ENCODE data around the gene TMEM239. TPM values are rescaled to one million over a fixed set of nuclear protein-coding genes. Genes with fewer than 3 reads are reported as not detected.

TMEM239 gene
- total and polyA plus RNA-seq, 8 donors, result not detected

DNA sequence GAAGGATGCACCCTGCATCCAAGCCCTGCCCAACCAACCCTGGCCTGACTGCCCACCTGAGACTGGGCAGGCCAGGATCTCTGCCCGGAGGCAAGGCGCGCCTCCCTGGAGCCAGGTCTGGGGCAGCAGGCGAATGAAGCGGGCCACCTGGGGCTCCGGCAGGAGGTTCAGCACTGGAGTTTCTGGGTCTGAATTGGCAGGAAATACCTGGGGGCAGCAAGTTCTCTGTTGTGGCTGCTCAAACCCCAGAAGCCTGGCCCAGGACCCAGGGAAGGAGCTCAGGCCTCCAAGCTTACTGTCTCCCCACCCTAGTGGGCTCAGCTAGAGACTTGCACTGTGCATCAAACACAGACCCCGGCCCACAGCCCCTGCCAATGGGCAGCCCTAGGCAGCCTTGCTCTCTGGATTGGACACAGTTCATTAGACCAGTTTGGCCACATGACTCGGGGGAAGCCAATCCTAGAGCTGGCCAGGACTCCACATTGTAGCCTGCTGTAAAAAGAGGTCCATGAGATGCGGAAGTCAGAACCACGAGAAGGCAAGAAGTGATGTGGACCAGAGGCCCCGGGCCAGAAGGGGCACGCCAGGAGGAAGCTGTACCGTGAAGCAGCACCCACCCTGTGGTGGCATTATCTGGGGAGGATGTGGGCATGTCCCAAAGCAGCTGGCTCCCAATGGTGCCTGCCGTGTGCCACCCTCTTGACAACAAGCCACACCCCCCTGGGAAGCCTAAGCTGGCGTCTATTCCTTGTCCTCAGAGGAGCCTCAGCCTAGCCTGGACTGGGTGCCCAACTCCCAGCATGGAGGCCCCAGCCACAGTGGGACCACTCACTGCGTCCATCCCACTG is 18.8 kb upstream of the TMEM239 start:
- 75 to 79% methylated on average over 15 to 16 of the region's 16 CpGs for whole genome bisulfite sequencing, 2 donors
- H3K27me3 ChIP-seq, result peaks cover 0 to 7% (median 2%) of the 10 kb centered on the region in 4 donors
- no peak for FAIRE-seq

DNA sequence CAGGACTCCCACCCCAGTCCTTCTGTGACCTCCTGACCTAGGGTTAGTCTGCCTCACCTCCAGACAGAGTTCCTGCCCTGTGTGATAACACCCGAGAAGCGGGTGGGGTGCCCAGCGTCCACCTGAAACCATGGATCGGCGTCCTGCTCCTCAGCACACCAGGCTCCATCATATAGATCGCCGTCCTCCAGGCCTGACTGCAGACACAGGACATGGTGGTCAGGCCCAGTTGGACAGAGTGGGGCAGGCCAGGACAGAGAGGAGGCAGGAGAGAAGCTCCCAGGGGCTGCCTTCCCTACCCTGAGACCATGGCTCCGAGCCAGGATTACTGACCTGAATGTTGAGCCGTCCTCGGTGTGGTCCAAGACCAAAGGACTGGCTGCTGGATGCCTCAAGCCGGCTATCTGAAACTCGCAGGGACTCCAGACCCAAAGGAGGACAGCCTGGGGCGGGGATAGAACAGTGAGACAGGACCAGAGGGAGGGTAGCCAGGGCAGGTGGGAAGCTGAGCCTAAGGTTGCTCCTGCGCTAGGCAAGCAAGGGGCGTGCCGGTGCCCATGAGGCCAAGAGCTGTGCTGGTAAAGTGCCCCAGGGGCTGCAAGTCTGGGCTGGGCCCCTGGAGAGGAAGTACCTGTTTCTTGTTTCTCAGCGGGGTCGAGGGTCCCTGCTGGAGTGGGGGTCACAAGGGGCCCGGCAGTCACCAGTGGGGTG is 17.9 kb upstream of the TMEM239 start:
- H3K27me3 ChIP-seq, result peaks cover 0 to 8% (median 2%) of the 10 kb centered on the region in 4 donors
- peak in 1 of 6 donors; percentile 57 for DNase-seq
- no peak overlapping the region for H3K27ac ChIP-seq
- no peak overlapping the region for H3K4me3 ChIP-seq
- no peak for ATAC-seq
- TF ChIP-seq, protein P1, sequence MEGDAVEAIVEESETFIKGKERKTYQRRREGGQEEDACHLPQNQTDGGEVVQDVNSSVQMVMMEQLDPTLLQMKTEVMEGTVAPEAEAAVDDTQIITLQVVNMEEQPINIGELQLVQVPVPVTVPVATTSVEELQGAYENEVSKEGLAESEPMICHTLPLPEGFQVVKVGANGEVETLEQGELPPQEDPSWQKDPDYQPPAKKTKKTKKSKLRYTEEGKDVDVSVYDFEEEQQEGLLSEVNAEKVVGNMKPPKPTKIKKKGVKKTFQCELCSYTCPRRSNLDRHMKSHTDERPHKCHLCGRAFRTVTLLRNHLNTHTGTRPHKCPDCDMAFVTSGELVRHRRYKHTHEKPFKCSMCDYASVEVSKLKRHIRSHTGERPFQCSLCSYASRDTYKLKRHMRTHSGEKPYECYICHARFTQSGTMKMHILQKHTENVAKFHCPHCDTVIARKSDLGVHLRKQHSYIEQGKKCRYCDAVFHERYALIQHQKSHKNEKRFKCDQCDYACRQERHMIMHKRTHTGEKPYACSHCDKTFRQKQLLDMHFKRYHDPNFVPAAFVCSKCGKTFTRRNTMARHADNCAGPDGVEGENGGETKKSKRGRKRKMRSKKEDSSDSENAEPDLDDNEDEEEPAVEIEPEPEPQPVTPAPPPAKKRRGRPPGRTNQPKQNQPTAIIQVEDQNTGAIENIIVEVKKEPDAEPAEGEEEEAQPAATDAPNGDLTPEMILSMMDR (IDR thresholded peaks at IDR 0.05), result no peak
- peaks cover 0 to 7% (median 0%) of the 10 kb centered on the region in 3 donors for H3K4me1 ChIP-seq
- intact Hi-C loops (cut with DNase I), result no loop called here
- no peak for FAIRE-seq
- H3K9me3 ChIP-seq, result no peaks in the 10 kb centered on the region
- H3K36me3 ChIP-seq, result no peaks in the 10 kb centered on the region
- 75 to 87% methylated on average over 19 of the region's 19 CpGs for WGBS, 2 donors

More for the DNA sequence above, 18.8 kb upstream of the TMEM239 start:
- Histone ChIP-seq H3K4me3 (no peak overlapping the region), H3K4me1 (peaks cover 0 to 7% (median 0%) of the 10 kb centered on the region in 3 donors), H3K27ac (no peak overlapping the region), H3K9me3 (no peaks in the 10 kb centered on the region), H3K36me3 (no peaks in the 10 kb centered on the region)
- DNase-seq (no peak), ATAC-seq (no peak)
- intact Hi-C loops (cut with DNase I), result no loop called here
- TF ChIP-seq, protein P1 (IDR thresholded peaks at IDR 0.05), result no peak

DNA sequence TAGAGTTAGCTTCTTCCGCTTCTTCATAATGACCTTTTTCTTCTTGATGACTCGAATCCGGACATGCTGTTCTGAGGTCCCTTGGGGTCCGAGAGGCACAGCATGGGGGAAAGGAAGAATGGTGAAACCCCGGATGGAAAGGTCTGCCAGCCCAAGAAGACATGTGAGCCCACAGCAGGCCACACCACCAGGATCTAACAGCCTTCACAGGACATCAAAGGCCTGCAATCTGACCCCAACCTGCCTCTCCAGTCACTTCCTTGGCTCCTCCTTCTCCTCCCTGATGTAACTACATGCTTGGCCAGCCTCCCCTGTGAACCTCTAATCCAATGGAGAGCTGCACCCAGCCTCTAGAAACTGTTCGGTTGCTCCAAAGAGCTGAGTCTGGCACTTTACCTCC is 17.4 kb upstream of the TMEM239 start:
- no peak overlapping the region for H3K4me3 ChIP-seq

DNA sequence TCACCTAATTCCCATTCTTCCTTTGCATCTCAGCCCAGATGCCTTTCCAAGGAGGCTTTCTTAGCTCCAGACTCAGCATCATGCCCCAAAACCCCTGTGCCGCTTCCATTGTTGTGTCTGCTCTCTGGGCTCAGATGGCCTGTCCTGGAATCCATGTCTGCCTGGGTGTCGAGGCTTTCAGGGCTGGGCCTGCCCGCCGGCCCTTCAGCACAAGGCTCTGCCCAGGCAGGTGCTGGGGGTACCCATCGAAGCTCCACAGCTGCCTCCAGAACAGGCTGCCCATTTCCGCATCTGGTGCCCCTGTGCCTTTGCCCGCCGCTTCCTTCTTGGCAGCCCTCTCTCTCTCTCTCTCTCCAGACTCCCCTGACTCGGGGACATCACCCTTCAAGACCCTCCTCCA is 16.9 kb upstream of the TMEM239 start:
- Histone ChIP-seq H3K4me1 (peaks cover 0 to 7% (median 0%) of the 10 kb centered on the region in 3 donors), H3K27me3 (peaks cover 0 to 8% (median 3%) of the 10 kb centered on the region in 4 donors), H3K27ac (no peak overlapping the region), H3K36me3 (no peaks in the 10 kb centered on the region), H3K9me3 (no peaks in the 10 kb centered on the region), H3K4me3 (no peak overlapping the region)
- ATAC-seq, result no peak
- FAIRE-seq, result no peak
- no peak for DNase-seq
- intact Hi-C loops (cut with DNase I), result no loop called here
- TF ChIP-seq, protein P1 (IDR thresholded peaks at IDR 0.05), result no peak
- WGBS, 2 donors, result 58 to 69% methylated on average over 9 of the region's 9 CpGs

More for the DNA sequence above, 17.4 kb upstream of the TMEM239 start:
- Histone ChIP-seq H3K4me1 (peaks cover 0 to 7% (median 0%) of the 10 kb centered on the region in 3 donors), H3K36me3 (no peaks in the 10 kb centered on the region), H3K27ac (no peak overlapping the region), H3K27me3 (peaks cover 0 to 8% (median 2%) of the 10 kb centered on the region in 4 donors), H3K9me3 (no peaks in the 10 kb centered on the region)
- intact Hi-C loops (cut with DNase I), result no loop called here
- WGBS, 2 donors, result 68 to 74% methylated on average over 6 of the region's 6 CpGs
- no peak for ATAC-seq
- FAIRE-seq, result no peak
- TF ChIP-seq, protein P1 (IDR thresholded peaks at IDR 0.05), result no peak
- DNase-seq, result no peak

All from pancreas (tissue), 10 donors.